K562 (cell line): Measurements from ENCODE around the gene METTL15. TPM values are rescaled to one million over a fixed set of nuclear protein-coding genes. Genes with fewer than 3 reads are reported as not detected.
"Not testable (repeated sequence)": the region's sequence is repeated elsewhere in the genome, so short reads cannot be mapped to it uniquely, and the experiment has no call there.

Source experiments
- ATAC-seq: fragments of 200-7000 bp; cut with Tn5 transposase; 3 replicates; pipeline ENCODE4 v1.9.1; 2020; ENCODE audit warnings: moderate library complexity
- BruUV-seq: library from RNA; stranded (reverse); fragments of 400-500 nt; replicated peaks from 2 replicates; lab custom pipeline; 2021; lab: Mats Ljungman, UMichigan
- CTCF ChIA-PET: fragments of 300-600 bp; formaldehyde crosslinking; extraction: SDS; loops from one replicate; lab custom pipeline; 2021; ENCODE audit warnings: low intra/inter-chr PET ratio; lab: Yijun Ruan, JAX
- POLR2A ChIA-PET: fragments of 300-600, 350-650 bp; sonication (Branson Sonifier 250); formaldehyde crosslinking; extraction: SDS; loops from one replicate; lab custom pipeline; 2021; ENCODE audit warnings: antibody characterized with exemption, inconsistent platforms; lab: Yijun Ruan, JAX
- DNase-seq, 4 experiments: peaks; one replicate each; pipeline versions ENCODE4 v3.0.0 to v3.0.0-alpha.2; 2011 to 2018; ENCODE audit warnings: low spot score in 3 of 4, mixed read lengths in 3 of 4; ENCODE audit errors: extremely low read depth in 1 of 4
- FAIRE-seq: peaks from 2 replicates; lab custom pipeline; 2011; peaks lifted over from hg19 to GRCh38; lab: Jason Lieb, UNC
- H2AFZ ChIP-seq: 2 replicates; pipeline ENCODE4 v1.6.0; 2011; ENCODE audit warnings: low read depth, low read length, control low read depth, inconsistent platforms
- H3K27ac ChIP-seq: fragments of 200-600 bp; 3 replicates; pipeline ENCODE4 v1.8.0; 2011; ENCODE audit warnings: low read depth, mild to moderate bottlenecking, control low read depth, inconsistent platforms, low read length, moderate library complexity, mixed read lengths; ENCODE audit errors: extremely low read depth
- H3K27me3 ChIP-seq, 2 experiments: fragments of 300-600 bp in 1 of 2; 2 replicates in 1 of 2; 3 replicates in 1 of 2; pipeline versions ENCODE4 v1.6.0 to v1.8.0; 2011; ENCODE audit warnings: inconsistent platforms in 2 of 2, low read length in 2 of 2, mild to moderate bottlenecking in 1 of 2, mixed read lengths in 1 of 2, moderate library complexity in 1 of 2; ENCODE audit not compliant: control insufficient read depth in 2 of 2, insufficient read depth in 2 of 2
- H3K36me3 ChIP-seq: fragments of 300-600 bp; 3 replicates; pipeline ENCODE4 v1.8.0; 2011; ENCODE audit warnings: mild to moderate bottlenecking, low read length, inconsistent platforms; ENCODE audit not compliant: control insufficient read depth, insufficient read depth
- H3K4me1 ChIP-seq, 2 experiments: fragments of 200-600 bp in 1 of 2; replicated peaks in 1 of 2; 2 replicates in 1 of 2; 3 replicates in 1 of 2; pipeline versions ENCODE4 v1.5.1 to v1.8.0; 2011; ENCODE audit warnings: inconsistent platforms in 2 of 2, low read length in 2 of 2, mild to moderate bottlenecking in 1 of 2, mixed read lengths in 1 of 2, moderate library complexity in 1 of 2; ENCODE audit not compliant: control insufficient read depth in 2 of 2, insufficient read depth in 2 of 2
- H3K4me2 ChIP-seq: 2 replicates; pipeline ENCODE4 v1.6.1; 2011; ENCODE audit warnings: low read length, control low read depth, inconsistent platforms, mixed read lengths; ENCODE audit not compliant: insufficient read depth
- H3K4me3 ChIP-seq: fragments of 200-600 bp; sonication (generic), shearing (Covaris generic); 2 replicates; pipeline ENCODE4 v1.5.1; 2016; ENCODE audit warnings: control low read depth, inconsistent platforms
- H3K79me2 ChIP-seq: fragments of 200-600 bp; 3 replicates; pipeline ENCODE4 v1.8.0; 2011; ENCODE audit warnings: low read length, inconsistent platforms; ENCODE audit not compliant: control insufficient read depth, insufficient read depth
- H3K9ac ChIP-seq, 2 experiments: 2 replicates each; pipeline versions ENCODE4 v1.6.0 to v1.6.1; 2011; ENCODE audit warnings: low read depth in 2 of 2, low read length in 2 of 2, control low read depth in 1 of 2, inconsistent platforms in 1 of 2, mild to moderate bottlenecking in 1 of 2, mixed read lengths in 1 of 2; ENCODE audit not compliant: insufficient read depth in 1 of 2
- H3K9me1 ChIP-seq: one replicate; pipeline ENCODE4 v1.6.0; 2011; ENCODE audit warnings: inconsistent platforms, mild to moderate bottlenecking, low read length, moderate library complexity; ENCODE audit not compliant: control insufficient read depth, insufficient read depth
- H3K9me3 ChIP-seq: replicated peaks from 2 replicates; pipeline ENCODE4 v1.5.1; 2011; ENCODE audit warnings: low read depth, low read length, inconsistent platforms; ENCODE audit not compliant: control insufficient read depth, insufficient read depth
- H4K20me1 ChIP-seq: replicated peaks from 2 replicates; pipeline ENCODE4 v1.6.1; 2011; ENCODE audit warnings: low read length, inconsistent platforms, mixed read lengths; ENCODE audit not compliant: control insufficient read depth, insufficient read depth
- IRF1 ChIP-seq: sonication (generic); formaldehyde crosslinking; IDR thresholded peaks from 2 replicates; pipeline ENCODE4 v1.8.0; 2022; ENCODE audit warnings: missing genetic modification reagents, mild to moderate bottlenecking, borderline replicate concordance
- MCM7 ChIP-seq, 2 experiments: fragments of 450-650 bp; IDR thresholded peaks; 2 replicates each; pipeline ENCODE4 v1.6.1; 2016 to 2018
- ZNF146 ChIP-seq: IDR thresholded peaks from one replicate; pipeline ENCODE4 v1.6.1; 2018; ENCODE audit warnings: missing compliant biosample characterization; ENCODE audit not compliant: unreplicated experiment
- ZNF324 ChIP-seq: fragments of 250-450 bp; sonication (Bioruptor Pico); IDR thresholded peaks from 2 replicates; pipeline ENCODE4 v1.4.0; 2020; ENCODE audit warnings: mild to moderate bottlenecking
- WGBS: fragments of 100-300 bp; shearing (Covaris generic); methylation state at CpG from one replicate; pipeline ENCODE4 v1.1.6; 2016; ENCODE audit warnings: low coverage, mixed read lengths; ENCODE audit not compliant: insufficient coverage; ENCODE audit errors: missing lambda C conversion rate; 5-methylcytosine and 5-hydroxymethylcytosine counted together
- in situ Hi-C: fragments of 300-500 bp; cut with MboI; formaldehyde crosslinking; loops from 4 replicates; pipeline ENCODE4 v1.15.0; 2018; ENCODE audit warnings: inconsistent platforms, mixed read lengths
- intact Hi-C: fragments of 100-400 bp; cut with micrococcal nuclease; formaldehyde crosslinking; loops from 2 replicates; pipeline ENCODE4 v1.14.2; 2022
- polyA plus RNA-seq, 8 experiments: library from polyadenylated mRNA; depleted of rRNA in 4 of 8; stranded (reverse) in 5 of 8; unstranded in 3 of 8; fragments of >200 nt; fragmentation: Nextera tagmentation in 2 of 8; fragmentation: Illumina TruSeq in 1 of 8; extraction: Ambion mirVana in 2 of 8; extraction: Trizol in 1 of 8; gene quantifications; 2 replicates each; pipeline versions ENCODE4 v1.2.1 to v1.2.3, GENCODE V29; 2011 to 2014; ENCODE audit warnings: inconsistent platforms in 1 of 8, missing spikeins in 1 of 8
- total RNA-seq, 7 experiments: library from RNA; depleted of rRNA in 6 of 7; stranded (reverse); fragments of >200 nt in 6 of 7; fragmentation: Illumina TruSeq in 2 of 7; extraction: Trizol in 2 of 7; gene quantifications; 2 replicates each; pipeline versions ENCODE4 v1.2.1 to v1.2.3, GENCODE V29; 2011 to 2021; ENCODE audit warnings: low replicate concordance in 1 of 7

METTL15 gene
- total and polyA plus RNA-seq, 9 of the 15 experiments (the other 6 are each of a cell fraction or from before 2014, with no cell fraction given) = 10.7 to 21.7 (median 15.9) TPM

GRCh38 chr11:28269586-28269985 lies 161.4 kb downstream of the METTL15 start:
- H2AFZ ChIP-seq = no peak overlapping the region
- ATAC-seq = no peak
- H3K27ac ChIP-seq = no peak overlapping the region
- WGBS = 100% methylated on average over 1 of the region's 1 CpG
- H3K4me3 ChIP-seq = no peak overlapping the region
- BruUV-seq = no TSS peak
- no peaks in the 10 kb centered on the region for H3K9me3 ChIP-seq
- DNase-seq = no peak
- H3K4me1 ChIP-seq = no peaks in the 10 kb centered on the region
- FAIRE-seq = no peak
- no peak overlapping the region for H3K4me2 ChIP-seq
- no peaks in the 10 kb centered on the region for H3K79me2 ChIP-seq
- intact Hi-C loops (no loop called here), in situ Hi-C loops (no loop called here)
- H3K9me1 ChIP-seq = no peaks in the 10 kb centered on the region
- H4K20me1 ChIP-seq = no peaks in the 10 kb centered on the region
- TF ChIP-seq ZNF324 (no peak), IRF1 (CRISPR knock-in tag) (no peak), MCM7 (IDR thresholded peaks at IDR 0.05) (no peak)
- H3K27me3 ChIP-seq = no peaks in the 10 kb centered on the region
- no peaks in the 10 kb centered on the region for H3K36me3 ChIP-seq
- H3K9ac ChIP-seq = no peak overlapping the region
- CTCF ChIA-PET = no interaction called here
- POLR2A ChIA-PET = no interaction called here

- ATAC-seq, in situ Hi-C loops, POLR2A ChIA-PET, H2AFZ ChIP-seq, CTCF ChIA-PET, H3K9me1 ChIP-seq, FAIRE-seq, H3K9me3 ChIP-seq, H3K27ac ChIP-seq, H4K20me1 ChIP-seq, H3K4me1 ChIP-seq, H3K4me3 ChIP-seq, H3K79me2 ChIP-seq, H3K27me3 ChIP-seq, H3K36me3 ChIP-seq, BruUV-seq, H3K4me2 ChIP-seq, H3K9ac ChIP-seq, DNase-seq, intact Hi-C loops: not testable (repeated sequence)
- WGBS = 100% methylated on average over 1 of the region's 2 CpGs
- peak; percentile 68 for TF ChIP-seq ZNF146
Measured at GRCh38 chr11:28272247-28272646, 164.1 kb downstream of the METTL15 start.
